GM10266 (cell line): ENCODE data around the gene KCNQ1.

Experiments used
- DNase-seq: peaks from one replicate; pipeline ENCODE4 v3.0.0; 2012; ENCODE audit errors: extremely low spot score
- CTCF ChIP-seq: IDR thresholded peaks from 2 replicates; pipeline ENCODE4 v1.5.1; 2012; ENCODE audit warnings: mild to moderate bottlenecking, low read depth; ENCODE audit not compliant: control insufficient read depth, insufficient read depth; ENCODE audit errors: missing control alignments

The KCNQ1 gene

GRCh38 chr11:2700415-2701211 is 255.8 kb downstream of the KCNQ1 start:
- DNase-seq, result peak; percentile 67
- TF ChIP-seq CTCF, result no peak

- DNase-seq, result no peak
- TF ChIP-seq CTCF, result no peak
Measured at GRCh38 chr11:2701230-2701629, 256.4 kb downstream of the KCNQ1 start.

GRCh38 chr11:2701898-2702434 is 257.2 kb downstream of the KCNQ1 start:
- no peak for DNase-seq
- no peak for TF ChIP-seq CTCF

- TF ChIP-seq CTCF, result no peak
- DNase-seq, result no peak
Measured at GRCh38 chr11:2702771-2703362, 258.1 kb downstream of the KCNQ1 start.

GRCh38 chr11:2703363-2704141 is 258.7 kb downstream of the KCNQ1 start:
- TF ChIP-seq CTCF, result no peak
- no peak for DNase-seq

- no peak for TF ChIP-seq CTCF
Measured at GRCh38 chr11:2704356-2704755, 259.5 kb downstream of the KCNQ1 start.

More at GRCh38 chr11:2704356-2704755, 259.5 kb downstream of the KCNQ1 start:
- DNase-seq, result no peak
